Subcutaneous adipose tissue (tissue), 4 donors: ENCODE measurements around the gene PCSK5. TPM values are rescaled to one million over a fixed set of nuclear protein-coding genes. Genes with fewer than 3 reads are reported as not detected.

ENCODE experiments used
- CTCF ChIP-seq: fragments of 450-650 bp; IDR thresholded peaks from one replicate; pipeline ENCODE4 v1.5.1; 2016; ENCODE audit warnings: low read depth, mild to moderate bottlenecking, control low read depth, antibody characterized with exemption, moderate library complexity
- total RNA-seq, 4 donors: library from RNA; depleted of rRNA; stranded (reverse); fragments of >200 nt; gene quantifications; one replicate each; pipeline ENCODE4 v1.1.0, GENCODE V29; 2016

Gene PCSK5
- total RNA-seq, 4 donors from 2014 or later = 18.4 to 36.4 (median 20.1) TPM

- no peak for TF ChIP-seq CTCF
Observed at GRCh38 chr9:76077537-76077936, 187.1 kb downstream of the PCSK5 start.

GRCh38 chr9:76082057-76082456 lies 191.6 kb downstream of the PCSK5 start:
- no peak for TF ChIP-seq CTCF

DNA sequence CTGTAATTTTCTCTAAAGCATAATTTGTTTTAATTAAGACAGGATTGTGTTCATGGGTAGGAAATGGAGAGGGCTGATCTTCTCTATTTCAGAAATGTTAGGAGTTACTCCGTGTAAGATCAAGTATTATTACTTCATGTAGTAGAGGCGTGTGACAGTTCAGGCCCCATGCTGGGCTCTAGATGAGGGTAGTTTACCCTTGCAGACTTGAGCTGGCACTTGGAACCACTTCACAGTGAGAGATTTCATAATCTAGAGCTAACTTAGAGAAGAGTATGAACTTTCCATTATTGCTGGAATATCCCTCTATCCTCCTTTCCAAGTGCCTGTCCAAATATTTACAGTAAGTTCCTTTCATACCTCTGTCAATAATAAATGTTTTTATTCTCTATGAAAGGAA lies 195.1 kb downstream of the PCSK5 start:
- no peak for TF ChIP-seq CTCF

DNA sequence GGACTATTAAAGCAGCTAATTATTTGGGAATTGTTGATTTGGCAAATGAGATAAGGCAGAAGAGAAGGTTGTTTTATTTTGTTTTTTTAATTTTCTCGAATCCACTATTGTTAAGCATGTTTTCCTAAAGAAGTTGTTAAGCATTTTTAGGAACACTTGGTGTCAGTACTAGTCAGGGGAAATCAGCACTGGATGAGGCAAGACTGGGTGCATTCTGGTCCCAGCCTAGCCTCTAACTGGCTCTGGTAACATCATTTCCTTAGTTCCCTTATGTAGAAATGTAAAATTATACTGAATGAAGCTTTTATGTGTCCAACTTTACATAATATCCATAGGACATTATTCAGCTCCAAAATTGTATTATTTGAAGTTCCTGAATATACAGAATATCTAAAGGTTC lies 196.1 kb downstream of the PCSK5 start:
- TF ChIP-seq CTCF = no peak

GRCh38 chr9:76087976-76088375 lies 197.5 kb downstream of the PCSK5 start:
- no peak for TF ChIP-seq CTCF

- no peak for TF ChIP-seq CTCF
Observed at GRCh38 chr9:76090330-76090729, 199.9 kb downstream of the PCSK5 start.

- TF ChIP-seq CTCF = no peak
Observed at GRCh38 chr9:76090909-76091308, 200.4 kb downstream of the PCSK5 start.
